GM21576 (cell line): Measurements from ENCODE around the gene CELSR2.
"Not testable (repeated sequence)": the region's sequence is repeated elsewhere in the genome, so short reads cannot be mapped to it uniquely, and the experiment has no call there.

Experiments
- ATAC-seq: cut with Tn5 transposase; IDR thresholded peaks from one replicate; pipeline ENCODE4 v1.9.1; 2021; ENCODE audit warnings: mild to moderate bottlenecking, moderate library complexity; ENCODE audit not compliant: unreplicated experiment

Gene CELSR2

DNA sequence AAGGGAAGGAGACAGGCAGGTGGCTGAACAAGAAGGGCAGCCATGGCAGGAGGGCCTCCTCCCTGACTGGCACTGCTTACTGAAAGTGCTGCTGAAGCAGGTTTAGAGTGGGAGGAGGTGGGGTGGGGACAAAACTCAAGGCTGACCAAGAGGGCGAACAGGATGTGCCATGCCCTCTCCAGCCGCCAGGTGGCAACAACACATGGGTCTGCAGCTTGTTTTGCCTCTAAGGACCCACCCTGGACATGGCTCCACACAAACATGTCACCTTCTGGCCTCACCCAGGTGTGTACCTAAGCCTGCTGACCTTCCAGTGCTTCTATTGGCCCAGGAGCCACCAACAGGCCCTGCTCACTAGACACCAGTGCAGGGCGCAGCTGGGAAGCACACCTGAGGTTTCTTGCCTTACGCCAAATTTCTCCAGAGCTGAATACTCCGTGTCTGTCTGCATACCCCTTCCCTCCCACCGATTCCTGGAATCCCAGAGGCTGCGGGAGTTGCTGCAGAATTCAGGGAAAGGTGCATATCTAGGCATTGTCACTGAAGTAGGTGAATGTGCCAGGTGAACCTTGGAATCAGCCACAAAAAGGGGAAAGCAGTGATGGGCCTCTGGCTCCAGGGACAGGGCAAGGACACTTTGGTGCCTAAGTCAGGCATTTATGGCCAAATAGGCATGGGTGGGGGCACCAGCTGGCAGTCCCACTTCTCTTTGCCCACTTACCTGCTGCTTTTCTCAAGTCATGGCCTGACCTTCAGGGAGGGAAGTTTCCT, 28.3 kb downstream of the CELSR2 start:
- peak; percentile 72 for ATAC-seq

DNA sequence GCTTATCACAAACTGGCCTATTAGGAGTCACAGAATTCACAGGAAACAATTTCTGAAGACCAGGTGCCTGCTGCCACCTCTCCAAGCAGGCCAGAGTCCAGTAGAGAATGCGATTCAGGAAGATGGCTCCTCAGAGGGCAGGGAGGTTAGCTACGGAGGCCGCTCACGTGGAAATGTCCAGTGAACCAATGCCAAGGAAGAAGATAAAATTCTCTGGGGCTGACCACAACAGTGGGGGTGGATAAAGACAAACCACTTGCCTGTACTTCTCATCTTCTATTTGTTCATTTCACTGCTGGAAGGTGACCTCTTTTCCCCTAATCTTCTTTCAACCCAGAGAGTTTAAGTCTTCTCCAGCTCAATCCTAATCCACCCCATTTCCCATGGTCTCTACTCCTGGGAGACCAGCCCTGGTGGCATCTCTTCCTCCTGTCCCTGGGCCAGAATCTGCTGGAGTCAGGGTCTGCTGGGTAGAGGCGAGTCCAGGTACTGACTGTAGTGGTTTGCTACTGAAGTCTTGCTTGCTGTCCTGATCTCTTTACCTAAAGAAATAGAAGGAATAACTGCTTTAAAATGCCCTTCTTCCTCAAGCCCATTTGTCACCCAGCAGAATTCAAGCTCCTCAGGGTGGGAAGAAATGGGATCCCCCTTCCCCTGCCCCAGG, 30.4 kb downstream of the CELSR2 start:
- no peak for ATAC-seq

DNA sequence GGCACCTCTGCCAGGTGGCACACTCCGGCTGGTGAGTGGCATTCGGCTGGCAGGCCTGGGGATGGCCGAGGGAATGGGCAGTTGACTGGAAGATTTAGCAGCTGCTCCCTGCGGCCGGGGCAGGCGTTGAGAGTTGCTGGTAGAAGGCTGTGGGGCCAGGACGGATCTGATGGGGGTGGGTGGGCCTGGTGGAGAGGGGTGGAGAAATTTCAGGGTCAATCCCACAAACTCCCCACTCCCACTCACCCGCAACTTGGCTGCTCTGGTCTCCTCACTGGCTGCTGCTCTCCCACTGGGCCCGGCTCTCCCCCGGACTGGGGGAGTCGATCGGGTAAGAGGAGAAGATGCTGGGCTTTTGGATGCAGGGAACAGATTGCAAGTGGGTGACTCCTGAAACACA, 31.5 kb downstream of the CELSR2 start:
- ATAC-seq = no peak

DNA sequence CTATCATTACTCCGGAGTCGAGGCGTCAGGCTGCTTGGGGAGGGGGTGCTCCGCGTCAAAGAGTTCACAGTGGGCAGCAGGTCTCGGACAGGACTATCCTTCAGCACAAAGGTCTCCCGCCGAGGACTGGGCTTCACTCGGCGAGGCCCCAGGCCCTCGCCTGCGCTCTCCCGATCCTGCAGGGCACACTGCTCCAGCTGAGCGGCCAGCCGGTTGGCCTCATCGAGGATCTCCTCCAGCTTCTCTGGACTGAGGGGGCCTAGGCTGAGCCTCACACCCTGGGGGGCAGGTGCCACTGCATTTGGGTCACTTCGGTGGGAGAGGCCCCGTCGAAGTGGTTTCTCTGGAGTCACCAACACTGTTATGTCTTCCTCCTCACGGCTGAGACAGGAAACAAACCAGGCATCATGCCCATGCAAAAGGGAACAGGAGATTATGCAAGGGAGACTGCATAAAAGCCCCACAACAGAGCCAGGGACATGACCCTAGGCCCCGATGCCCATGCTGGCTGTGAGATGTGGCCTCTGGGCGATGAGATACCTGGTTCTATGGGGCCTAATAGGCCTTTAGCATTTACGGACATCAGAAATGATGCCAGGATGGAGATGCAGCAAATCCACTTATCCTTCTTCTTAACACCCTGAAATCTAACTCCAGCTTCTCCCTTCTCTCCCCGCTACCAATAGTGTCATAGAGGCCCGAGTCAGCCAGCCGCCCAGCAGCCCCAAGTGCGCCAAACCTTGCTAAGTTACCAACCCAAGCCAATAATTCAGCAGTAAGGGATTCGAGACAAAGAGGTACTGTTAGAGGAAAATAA, 32.5 kb downstream of the CELSR2 start:
- no peak for ATAC-seq

DNA sequence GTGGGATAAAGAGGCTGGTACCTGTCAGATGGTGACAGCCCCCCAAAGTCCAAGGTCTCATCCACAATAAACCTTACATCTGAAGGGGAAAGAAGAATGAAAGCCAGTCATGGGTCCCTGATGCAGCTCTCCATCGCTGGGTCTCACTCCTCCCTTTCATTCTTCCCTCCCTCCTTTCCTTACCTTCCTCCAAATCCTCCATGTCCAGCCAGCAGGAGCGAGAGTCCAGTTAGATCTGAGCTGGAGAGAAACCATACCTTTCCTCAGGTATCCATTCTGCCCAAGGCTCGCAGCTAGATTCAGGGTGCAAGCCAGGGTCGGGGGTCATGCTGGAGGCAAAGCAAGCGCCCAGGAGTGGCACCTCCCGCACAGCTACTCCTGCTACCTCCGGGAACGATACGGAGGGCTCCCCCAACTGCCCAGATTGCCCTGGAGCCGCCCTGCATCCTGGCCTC, 33.2 kb downstream of the CELSR2 start:
- no peak for ATAC-seq

DNA sequence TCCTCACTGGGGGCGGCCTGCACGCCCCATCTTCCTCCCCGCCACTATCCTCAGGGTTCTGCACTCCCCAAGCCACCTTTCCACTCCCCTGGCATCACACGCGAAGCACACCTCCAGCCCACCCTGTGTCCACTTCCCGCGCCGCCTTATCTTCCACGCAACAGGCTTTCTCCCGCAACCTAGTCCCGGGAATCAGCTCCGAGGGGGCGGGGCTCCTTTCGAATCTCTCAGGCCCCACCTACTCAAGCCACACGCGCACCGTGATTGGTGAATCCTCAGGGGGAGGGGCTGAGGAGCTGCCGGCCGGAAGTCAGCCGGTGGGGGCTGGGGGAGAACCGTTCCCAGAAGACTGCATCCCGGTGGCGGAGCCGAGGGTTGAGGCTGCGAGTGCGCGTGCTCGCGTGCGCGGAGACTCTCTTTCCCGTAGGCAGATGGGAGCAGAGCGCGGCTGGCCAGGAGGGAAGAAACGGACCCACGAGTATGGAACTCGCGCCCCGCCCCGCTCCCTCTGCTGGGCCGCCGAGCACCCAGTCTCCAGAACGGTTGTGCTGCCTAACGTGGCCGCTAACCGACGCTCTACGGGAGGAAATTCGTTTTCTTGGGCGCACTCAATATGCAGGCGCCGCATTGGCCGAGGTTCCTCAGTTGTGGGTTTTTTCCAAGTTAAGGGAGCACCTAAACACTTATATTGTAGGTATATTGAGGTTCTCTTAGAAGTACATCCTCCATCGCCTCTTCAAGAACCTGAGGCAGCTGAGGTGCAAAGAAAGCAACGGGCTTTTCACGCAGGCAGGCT, 33.8 kb downstream of the CELSR2 start, which contains the start of gene PSRC1:
Gene PSRC1, minus strand, starts transcription at position 194 of the 796 bp plus-strand sequence.
- peak; percentile 91 for ATAC-seq

DNA sequence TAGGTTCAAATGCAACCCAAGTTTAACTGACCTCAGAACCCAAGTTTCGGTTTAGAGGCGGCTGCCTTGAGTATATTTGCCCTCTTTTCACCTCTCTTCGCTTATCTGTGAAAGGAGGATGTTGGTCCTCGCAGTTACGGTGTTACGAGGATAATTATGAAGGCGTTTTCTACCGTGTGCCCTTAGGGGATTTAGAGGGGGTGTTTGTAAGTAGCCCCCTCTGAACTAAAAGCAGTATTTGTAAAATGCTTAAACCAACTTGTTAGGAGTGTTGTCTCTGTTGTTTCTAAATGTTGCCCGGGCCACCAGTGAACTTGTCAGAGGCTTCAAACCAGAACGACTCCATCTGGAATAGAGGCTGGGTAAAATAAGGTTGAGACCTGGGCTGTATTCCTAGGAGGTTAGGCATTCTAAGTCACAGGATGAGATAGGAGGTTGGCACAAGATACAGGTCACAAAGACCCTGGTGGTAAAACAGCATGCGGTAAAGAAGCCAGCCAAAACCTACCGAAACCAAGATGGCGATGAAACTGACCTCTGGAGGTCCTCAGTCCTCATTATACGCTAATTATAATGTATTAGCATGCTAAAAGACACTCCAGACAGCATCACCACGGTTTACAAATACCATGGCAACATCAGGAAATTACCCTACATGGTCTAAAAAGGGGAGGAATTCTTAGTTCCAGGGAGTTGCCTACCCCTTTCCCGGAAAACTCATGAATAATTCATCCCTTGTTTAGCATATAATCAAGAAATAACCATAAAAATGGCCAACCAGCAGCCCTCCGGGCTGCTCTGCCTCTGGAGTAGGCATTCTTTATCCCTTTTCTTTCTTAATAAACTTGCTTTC, 34.6 kb downstream of the CELSR2 start:
- ATAC-seq = no peak

DNA sequence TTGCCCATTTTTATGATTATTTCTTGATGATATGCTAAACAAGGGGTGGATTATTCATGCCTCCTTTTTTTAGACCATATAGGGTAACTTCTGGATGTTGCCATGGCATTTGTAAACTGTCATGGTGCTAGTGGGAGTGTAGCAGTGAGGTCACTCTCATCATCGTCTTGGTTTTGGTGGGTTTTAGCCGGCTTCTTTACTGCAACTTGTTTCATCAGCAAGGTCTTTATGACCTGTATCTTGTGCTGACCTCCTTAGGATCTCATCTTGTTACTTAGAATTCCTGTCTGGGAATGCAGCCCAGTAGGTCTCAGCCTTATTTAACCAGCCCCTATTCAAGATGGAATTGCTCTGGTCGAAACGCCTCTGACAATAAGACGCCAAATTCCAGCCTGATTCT, 37.4 kb downstream of the CELSR2 start:
- ATAC-seq = not testable (repeated sequence)

DNA sequence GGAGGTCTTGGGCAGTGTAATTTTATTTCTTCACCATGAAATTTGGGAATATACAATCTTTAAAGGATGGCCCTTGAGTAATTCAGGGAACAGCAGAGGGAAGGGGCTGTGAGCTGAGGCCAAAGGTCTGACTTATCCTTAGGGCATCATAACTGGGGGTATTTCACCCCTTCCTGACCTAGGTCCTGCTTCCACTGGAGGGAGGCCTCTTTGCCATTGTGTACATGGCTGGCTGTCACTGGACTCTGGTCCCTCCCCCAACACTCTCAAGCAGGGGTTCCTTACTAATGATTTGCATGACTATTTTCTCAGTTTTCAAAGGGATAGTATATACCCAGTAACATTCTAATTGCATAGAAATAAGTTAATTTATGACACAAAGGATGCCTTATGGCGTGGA, 40.8 kb downstream of the CELSR2 start:
- ATAC-seq = no peak

DNA sequence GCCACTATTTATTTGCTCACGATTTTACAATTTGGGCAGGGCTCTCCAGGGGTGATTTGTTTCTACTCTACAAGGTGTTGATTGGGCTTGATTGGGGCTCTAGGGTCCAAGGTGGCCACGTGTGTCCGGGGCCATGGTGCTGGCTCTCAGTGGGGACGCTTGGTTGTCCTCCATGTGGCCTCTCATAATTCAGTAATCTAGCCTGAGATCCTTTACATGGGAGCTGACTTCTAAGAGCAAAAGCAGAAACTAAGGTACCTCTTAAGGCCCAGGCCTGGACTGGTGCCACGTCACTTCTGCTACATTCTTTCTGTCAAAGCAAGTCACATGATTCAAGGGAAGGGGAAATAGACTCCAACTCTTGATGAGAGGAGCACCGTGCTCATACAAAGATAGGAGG, 41.7 kb downstream of the CELSR2 start:
- ATAC-seq = no peak

DNA sequence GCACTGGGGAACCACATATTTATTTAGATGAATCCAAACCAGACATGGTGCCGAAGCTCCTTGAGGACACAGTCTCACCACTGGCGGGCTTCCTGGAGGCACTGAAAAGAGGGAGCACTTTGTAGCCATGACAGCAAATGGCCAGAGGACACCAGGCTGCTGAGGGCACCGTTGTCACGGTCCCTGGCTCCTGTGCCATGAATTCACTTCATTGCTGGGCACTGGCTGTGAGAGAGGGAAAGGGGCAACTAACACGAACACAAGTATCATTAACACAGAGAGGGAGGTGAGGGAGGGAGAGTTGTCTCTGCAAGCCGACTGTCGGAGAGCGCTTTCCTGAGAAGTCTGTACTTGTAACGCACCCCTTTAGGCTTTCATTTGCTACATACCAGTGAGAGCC, 43.0 kb downstream of the CELSR2 start:
- ATAC-seq = no peak

DNA sequence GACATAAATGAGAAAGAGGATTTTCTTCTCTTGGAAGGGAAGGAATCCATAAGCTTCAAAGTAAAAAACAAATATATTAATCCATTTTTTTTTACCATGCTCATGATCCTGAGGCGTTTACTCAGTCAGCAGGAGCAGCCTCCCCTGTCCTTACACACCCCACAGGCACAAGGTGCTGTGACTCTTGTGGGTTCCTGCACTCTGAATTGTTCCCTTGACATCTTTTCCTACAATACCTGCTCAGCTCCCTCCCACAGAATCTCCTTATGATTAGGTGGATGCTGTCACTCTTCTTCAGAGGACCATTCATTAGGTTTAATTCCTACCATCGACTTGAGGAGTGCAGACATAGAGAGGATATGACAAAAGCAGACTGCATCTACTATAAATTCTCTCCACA, 43.7 kb downstream of the CELSR2 start:
- no peak for ATAC-seq

DNA sequence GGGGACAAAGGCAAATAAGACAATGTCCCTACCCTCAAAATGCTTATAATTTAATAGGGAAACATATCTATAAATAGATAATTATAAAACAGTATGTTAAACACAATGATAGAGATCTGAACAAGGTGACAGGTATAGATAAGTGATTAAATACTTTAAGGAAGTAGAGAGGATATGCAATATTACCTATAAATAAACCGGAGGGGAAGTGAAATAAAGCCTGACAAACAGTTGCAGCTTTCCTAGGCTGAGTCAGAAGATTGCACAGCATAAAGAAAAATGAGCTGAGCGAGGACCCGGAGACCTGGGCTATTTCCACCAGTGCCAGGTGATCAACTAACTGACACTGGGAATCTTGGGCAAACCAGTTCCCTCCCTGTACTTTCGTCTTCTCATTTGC, 45.1 kb downstream of the CELSR2 start:
- no peak for ATAC-seq

DNA sequence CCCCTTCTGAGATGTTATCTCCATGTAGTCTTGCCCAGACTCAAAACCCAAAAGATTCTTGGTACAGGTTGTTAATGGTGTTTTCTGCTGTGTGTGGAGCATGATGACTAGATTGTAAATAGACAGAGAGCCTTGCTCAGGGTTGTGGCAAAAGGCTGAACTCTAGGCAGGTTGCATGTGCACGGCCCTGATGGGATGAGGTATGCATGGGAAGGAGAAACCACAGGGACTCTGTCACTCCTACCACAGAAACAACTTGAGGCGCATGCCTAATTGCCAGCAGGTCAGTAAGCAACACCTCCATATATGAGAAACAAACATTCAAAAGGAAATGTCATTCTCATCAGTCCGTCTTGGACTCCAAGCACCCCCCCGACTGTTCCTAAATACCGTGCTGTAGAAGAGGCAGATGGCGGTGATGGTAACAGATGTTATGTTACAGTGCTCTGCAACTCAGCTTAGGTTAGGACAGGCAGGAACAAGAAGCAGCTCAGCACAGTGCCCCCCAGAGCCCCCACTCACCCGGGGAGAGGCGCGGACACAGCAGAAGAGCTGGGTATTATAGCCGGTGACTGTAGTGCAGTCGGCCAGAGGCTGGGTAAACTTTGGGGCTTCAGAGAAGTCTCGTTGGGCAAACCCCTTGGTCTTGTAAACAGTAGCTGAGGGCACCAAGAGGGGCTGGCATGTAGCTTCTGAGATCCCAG, 46.5 kb downstream of the CELSR2 start:
- ATAC-seq = no peak

DNA sequence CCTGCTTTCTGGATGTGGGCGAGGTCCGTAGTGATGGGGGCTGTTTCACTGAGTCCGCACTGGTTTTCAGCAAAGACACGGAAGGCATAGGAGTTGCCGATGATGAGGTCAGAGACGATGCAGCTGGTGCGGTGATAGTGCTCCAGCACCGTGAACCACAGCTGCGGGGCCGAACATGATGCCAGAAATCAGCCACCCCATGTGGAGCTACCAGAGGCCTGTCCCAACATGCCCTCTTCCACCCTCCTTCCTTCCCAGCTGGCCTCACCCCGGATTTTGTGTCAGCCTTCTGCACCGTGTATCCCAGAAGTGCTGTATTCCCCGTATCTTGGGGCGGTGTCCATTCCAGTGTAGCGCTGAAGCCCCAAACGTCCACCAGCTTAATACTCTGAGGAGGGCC, 47.4 kb downstream of the CELSR2 start:
- ATAC-seq = no peak

DNA sequence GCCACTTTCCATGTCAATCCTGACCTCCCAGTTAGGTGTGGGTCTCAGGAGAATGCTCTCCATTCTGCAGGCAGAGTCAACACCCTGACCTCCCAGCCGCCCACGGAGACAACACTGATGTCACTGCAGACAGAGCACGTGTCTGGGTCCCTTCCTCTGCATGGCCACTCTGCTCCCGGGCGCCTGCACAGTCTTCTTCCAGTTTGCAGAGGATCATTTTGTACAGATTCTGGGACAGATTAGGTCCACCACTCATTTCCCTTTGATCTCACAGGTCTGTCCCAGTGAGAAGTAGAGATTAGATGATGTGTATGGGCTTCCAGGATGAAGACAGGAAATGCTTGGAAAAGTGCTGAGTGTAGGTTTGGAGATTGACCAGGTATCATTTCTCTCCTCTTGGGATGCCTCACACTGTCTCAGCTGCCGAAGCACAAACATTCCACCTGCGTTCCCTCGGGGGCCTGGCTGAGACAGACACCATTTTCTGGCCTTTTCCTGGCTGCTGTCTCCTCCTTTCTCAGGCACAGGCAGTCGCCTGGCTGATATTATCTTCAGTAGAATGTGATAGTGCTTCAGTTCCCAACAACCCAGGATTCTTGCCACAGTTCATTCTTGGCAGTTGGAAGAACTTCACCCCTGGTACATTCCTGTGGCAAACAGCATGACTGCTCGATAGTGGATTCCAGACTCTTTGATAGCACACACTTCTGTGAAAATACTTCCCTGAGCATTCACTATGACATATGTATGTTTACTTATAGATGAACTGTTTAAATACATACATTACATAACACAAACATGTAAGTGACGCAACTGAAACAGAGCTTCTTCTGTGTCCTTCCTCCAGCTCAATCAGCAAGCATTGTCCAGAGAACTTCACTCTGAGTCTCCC, 49.6 kb downstream of the CELSR2 start:
- no peak for ATAC-seq

DNA sequence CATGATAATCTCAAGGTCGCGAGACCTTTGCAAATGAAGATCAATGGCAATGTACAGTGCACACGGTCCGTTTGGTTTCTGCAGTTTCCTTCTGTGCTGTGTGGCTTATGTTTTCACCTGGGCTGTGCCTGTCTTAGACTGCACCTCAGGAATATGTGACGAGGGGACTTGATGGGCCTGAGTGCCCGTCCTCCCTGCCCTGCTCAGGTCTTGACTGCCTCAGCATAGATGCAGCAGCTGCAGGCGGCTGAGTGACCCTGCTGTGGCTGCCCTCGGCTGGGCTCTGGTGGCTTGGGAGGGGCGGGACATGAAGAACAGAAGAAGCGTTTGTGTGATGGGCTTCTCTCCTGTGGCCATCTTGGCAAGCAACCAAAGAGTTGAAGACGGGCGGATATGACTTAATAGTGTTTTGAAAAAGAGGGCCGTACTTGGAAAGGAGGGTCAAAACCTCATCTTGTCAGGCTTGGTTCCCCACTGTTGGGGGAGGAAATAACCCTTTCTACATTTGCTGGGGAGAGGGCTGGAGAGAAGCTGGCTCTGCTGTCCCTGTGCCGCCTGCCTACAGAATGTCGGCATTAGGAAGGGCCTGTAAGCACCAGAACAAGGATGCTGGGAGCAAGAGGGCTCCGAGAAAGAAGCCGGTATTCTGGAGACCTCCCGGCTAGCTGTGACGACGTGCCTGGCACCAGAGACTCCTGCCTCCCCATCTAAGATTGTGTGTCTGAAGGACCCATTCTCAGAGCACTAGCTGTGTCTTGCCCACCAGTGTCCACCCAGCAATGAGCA, 50.4 kb downstream of the CELSR2 start:
- ATAC-seq = no peak
